GM20431 (cell line): ENCODE data around the gene PDIA3.
"Not testable (repeated sequence)": the region's sequence is repeated elsewhere in the genome, so short reads cannot be mapped to it uniquely, and the experiment has no call there.

Experiments used
- in situ Hi-C: fragments of 300-500 bp; cut with MseI, MboI; formaldehyde crosslinking; loops from one replicate; pipeline ENCODE4 v1.15.0; 2020; ENCODE audit warnings: low sequenced_read_pairs; ENCODE audit not compliant: unreplicated experiment

PDIA3 gene

DNA sequence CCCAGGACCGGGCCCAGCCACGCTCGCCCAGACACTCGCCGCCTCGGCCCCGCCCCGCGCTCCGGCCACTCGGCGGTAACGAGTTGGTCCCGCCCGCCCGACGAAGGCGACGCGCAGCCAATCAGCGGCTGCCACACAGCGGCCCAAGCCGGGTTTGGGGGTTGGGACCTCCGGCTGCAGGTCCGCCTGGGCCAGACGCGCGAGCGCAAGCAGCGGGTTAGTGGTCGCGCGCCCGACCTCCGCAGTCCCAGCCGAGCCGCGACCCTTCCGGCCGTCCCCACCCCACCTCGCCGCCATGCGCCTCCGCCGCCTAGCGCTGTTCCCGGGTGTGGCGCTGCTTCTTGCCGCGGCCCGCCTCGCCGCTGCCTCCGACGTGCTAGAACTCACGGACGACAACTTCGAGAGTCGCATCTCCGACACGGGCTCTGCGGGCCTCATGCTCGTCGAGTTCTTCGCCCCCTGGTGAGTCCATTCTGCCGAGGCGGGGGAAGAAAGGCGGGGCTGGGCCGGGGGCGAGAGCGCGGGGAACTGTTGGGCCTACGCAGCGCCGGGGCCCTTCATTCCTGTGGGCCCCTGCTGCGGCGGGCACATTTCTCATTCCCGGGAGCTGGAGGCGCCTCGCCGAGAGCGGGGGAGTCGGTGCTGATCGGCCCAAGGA, at the start of gene PDIA3:
TSS of gene PDIA3 (plus strand) at position 194 of the 658 bp plus-strand sequence. CDS start at position 296, 102 bp downstream.
- in situ Hi-C loops, result not testable (repeated sequence)

- in situ Hi-C loops, result no loop called here
Measured at GRCh38 chr15:43702174-43702573, 44.1 kb upstream of the PDIA3 start.

DNA sequence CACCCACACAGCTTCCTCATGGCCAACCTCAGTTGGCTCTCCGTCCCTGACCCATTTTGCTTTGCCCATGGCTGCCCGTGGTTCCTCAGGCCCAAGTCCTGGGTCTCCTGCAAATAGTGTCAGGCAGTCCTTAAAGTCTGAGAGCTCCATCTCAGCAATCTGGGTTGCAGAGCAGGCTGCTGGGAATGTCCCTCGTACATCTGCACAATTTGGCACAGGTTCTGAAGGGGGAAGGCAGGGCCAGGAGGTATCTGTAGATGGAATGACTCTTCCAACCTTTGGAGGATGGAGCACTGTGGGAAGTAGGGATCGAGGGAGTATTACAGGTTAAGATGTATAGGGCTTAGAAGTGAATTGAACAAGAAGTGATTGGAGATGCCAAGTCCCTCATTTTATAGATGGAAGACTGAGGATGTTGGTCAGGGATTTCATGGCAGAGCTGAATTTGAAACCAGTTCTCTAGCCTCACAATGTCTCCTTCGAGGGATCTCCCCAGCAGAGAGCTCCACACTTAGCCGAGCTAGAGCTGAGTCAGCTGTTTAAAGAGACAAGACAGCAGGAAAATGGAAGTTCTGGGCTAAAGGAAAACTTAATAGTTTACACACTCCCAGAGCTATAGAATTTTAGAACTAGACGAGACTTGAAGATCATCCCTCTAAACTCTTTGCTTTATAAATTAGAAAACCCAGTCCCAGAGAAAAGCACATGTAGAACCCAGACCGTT, 43.4 kb upstream of the PDIA3 start:
- in situ Hi-C loops, result no loop called here

- in situ Hi-C loops, result not testable (repeated sequence)
Measured at GRCh38 chr15:43710431-43711131, 35.7 kb upstream of the PDIA3 start.

GRCh38 chr15:43723151-43723550, 23.1 kb upstream of the PDIA3 start:
- in situ Hi-C loops, result no loop called here

DNA sequence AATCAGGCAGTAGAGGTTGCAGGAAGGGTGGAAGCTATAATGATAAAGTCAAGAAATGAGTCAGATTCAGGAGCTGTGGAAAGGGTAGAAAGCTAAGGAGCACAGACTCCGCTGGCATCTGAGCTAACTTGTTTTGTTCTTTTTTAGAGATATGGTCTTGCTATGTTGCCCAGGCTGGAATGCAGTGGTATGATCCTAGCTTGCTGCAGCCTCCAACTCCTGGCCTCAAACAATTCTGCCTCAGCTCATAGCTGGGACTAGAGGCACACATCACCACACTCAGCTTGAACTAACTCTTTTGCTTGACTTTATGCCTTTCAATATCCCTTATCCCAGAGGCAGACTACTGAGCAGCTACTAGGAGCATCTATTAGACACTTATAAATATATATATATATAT, 19.9 kb upstream of the PDIA3 start:
- in situ Hi-C loops, result not testable (repeated sequence)

GRCh38 chr15:43728053-43728725, 18.0 kb upstream of the PDIA3 start:
- in situ Hi-C loops, result not testable (repeated sequence)

DNA sequence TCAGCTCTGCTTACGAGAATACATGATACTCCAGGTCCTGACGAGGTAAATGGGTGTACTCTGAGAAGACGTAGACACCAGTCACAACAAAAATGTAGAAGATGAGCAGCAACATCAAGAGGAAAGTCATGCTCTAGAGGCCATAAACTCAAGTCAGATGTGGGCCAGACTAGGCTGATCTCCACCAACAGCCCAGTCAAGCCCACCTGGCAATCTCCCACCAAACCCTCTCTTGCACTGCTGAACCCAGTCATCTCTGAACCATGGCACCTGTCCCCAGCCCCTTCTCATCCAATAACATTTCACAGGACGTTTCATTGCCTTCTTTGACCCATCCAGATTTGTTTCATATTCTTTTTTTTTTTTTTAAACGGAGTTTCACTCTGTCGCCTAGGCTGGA, 10.8 kb upstream of the PDIA3 start:
- in situ Hi-C loops, result no loop called here

DNA sequence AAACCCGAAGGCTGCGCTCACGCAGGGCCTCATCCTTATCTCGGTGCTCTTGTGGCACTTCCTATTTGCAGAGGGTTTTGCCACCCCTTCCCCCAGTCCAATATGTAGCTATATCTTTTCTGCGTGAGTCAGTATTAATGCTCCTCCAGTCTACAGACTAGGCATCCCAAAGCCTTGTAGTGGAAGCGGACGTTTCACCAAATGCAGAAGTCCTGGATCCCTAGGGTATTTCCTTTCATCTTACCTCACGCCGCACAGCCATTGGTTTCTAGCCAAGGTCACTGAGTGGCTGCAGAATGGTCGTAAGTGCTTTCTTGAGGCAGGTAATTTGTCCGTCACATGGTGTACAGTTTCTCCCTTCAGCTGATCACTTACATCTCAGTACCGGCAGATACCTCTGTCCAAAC, 668 bp downstream of the PDIA3 start:
- in situ Hi-C loops, result not testable (repeated sequence)

GRCh38 chr15:43748376-43748775, 2.1 kb downstream of the PDIA3 start:
- in situ Hi-C loops, result no loop called here

DNA sequence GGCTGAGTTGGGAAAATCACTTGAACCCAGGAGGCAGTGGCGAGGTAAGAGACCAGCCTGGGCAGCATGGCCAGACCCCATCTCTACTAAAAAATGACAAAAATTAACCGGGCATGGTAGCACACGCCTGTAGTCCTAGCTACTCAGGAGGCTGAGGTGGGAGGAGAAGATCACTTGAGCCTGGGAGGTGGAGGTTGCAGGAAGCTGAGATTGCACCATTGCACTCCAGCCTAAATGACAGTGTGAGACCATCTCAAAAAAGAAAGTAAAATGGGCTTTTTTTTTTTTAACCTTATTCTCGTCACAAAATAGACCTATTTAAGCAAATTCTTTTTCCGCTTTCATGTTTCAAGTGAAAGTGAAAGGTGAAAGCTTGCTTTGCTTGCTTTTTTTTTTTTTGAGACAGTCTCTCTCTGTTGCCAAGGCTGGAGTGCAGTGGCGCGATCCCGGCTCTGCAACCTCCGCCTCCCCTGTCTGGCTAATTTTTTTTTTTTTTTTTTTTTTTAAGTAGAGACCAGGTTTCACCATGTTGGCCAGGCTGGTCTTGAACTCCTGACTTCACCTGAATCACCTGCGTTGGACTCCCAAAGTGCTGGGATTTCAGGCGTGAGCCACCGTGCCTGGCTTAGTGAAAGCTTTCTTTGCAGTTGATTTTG, 3.6 kb downstream of the PDIA3 start:
- in situ Hi-C loops, result no loop called here

DNA sequence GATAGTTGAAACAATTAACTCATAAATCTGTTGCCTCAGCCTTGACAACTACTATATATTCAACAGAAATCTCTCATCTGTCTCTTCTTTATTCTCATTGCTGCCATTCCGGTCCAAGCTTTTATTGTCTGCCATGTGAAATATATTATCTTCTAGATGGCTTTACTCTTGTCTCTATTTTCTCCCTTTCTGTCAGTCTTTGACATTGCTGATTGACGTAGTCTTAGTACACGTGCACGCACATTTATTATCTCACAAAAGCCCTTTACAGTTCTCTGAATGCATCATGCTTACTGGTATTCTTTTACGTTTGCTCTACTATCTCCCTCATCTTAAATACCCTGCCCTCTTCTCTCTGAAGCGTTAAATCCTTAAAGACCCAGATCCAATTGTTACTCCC, 5.6 kb downstream of the PDIA3 start:
- in situ Hi-C loops, result no loop called here

- in situ Hi-C loops, result no loop called here
Measured at GRCh38 chr15:43762824-43763223, 16.6 kb downstream of the PDIA3 start.

DNA sequence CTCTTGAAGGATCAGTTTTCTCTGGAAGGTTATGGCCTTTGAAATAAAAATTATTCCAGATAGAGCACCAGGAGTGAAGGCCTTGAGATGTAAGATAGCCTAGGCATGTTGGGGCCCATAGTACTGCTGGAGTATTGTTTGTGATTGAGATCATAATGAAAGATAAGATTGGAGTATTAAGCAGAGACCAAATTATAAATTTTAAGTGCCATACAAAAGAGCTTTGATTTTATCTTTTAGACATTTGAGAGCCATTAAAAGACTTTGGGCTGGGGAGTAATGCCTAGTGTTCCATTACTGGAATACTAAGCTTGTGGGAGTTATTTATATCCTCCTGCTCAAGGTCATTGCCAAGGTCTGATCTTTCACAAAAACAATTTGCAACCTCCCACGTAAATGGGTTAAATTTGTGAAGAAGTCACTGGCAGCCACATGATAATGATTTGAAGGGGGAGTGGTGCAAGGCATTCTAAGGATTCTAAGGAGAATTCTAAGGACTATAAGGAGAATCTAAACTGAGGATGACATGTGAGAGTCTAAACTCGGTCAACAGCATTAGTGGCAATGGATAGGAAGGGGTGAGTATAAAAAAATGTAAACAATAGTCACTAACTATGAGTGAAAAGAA, 17.7 kb downstream of the PDIA3 start:
- in situ Hi-C loops, result no loop called here

- in situ Hi-C loops, result no loop called here
Measured at GRCh38 chr15:43769584-43770228, 23.5 kb downstream of the PDIA3 start.

- in situ Hi-C loops, result no loop called here
Measured at GRCh38 chr15:43771816-43772215, 25.6 kb downstream of the PDIA3 start.

GRCh38 chr15:43772624-43773023, 26.4 kb downstream of the PDIA3 start:
- in situ Hi-C loops, result no loop called here

- in situ Hi-C loops, result no loop called here
Measured at GRCh38 chr15:43774062-43774461, 27.8 kb downstream of the PDIA3 start.

DNA sequence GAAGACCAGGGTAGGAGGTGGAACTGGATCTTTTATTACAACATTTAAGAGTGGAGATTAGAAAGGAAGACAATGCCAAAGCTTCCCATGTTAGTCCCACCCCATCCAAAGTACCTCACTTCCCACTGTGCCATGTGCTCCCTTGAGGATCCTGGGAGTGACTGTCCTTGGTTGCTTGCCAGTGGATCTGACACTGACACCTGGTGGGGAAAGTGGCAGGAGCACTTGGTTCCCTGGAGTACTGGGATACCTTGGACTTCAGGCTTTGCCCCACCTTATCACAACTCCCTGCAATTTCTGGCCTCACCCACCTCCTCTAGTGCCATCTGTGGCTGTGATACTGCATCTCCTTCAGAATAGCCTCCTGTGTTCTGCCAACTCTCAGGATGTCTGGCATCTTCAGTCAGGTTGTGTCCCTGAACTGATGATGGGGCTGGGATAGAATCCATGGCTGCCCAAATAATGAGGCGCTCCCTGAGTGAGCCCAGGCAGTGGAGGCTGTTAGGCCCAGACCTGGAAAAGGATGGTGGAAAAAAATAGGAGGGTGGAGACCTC, 29.2 kb downstream of the PDIA3 start:
- in situ Hi-C loops, result no loop called here
